Activated CD8-positive, alpha-beta memory T cell treated with anti-CD3 and anti-CD28 coated beads, Interleukin-2, amount 10 ng/mL, durations not matched to agents 7 days and 5 days (primary cell): ENCODE results near the gene DCBLD1. TPM values are rescaled to one million over a fixed set of nuclear protein-coding genes. Genes with fewer than 3 reads are reported as not detected.

Experiments
- ATAC-seq: fragments of 150-1000 bp; cut with Tn5 transposase; one replicate; pipeline ENCODE4 v1.10.0; 2021; ENCODE audit warnings: moderate library complexity
- CTCF ChIA-PET: fragments of 350-600 bp; sonication (Branson Sonifier 250); formaldehyde crosslinking; loops from one replicate; lab custom pipeline; 2021; ENCODE audit warnings: antibody characterized with exemption; lab: Charles Lee
- DNase-seq: peaks from one replicate; pipeline ENCODE4 v3.0.0-alpha.2; 2020
- H3K27ac Mint-ChIP-seq: one replicate; pipeline ENCODE4 v1.8.0; 2021; ENCODE audit warnings: mild to moderate bottlenecking, mixed read lengths
- H3K27me3 Mint-ChIP-seq: one replicate; pipeline ENCODE4 v1.8.0; 2021; ENCODE audit warnings: mixed read lengths
- H3K36me3 Mint-ChIP-seq: one replicate; pipeline ENCODE4 v1.8.0; 2021; ENCODE audit warnings: mild to moderate bottlenecking, mixed read lengths
- H3K4me1 Mint-ChIP-seq: one replicate; pipeline ENCODE4 v1.8.0; 2021; ENCODE audit warnings: mixed read lengths
- H3K4me3 Mint-ChIP-seq: one replicate; pipeline ENCODE4 v1.8.0; 2021; ENCODE audit warnings: mild to moderate bottlenecking, moderate library complexity, mixed read lengths
- H3K9me3 Mint-ChIP-seq: one replicate; pipeline ENCODE4 v1.8.0; 2022; ENCODE audit warnings: low read depth, mixed read lengths
- total RNA-seq, 2 experiments: library from RNA; stranded (reverse); gene quantifications; one replicate each; pipeline ENCODE4 v1.2.3, GENCODE V29; 2021

DCBLD1 gene
- total RNA-seq, 2 experiments from 2014 or later: 5.8 to 6.1 TPM

DNA sequence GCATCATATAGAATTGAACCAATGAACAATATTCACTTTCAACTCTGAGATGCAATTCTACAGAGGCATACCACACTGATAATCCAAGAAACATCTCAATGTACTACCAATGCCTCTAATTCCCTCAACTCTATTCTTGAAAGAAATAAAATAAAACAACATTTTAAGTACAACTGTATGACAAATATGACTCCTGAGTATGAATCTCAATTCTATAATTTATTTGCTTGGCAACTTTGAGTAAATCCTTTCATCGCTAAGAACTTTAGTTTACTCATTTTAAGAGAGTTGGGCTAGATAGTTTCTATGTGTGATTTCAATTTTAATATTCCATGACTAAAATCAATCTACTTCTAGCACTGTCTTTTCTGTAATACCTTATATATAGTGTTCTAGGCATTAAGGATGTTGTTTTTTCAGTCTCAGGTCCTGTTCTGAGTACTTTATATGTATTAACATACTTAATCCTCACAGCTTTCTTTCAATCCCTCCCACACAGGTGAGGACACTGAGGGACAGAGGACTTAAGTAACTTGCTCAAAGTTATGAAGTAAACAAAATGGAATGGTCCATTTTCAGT lies 86.4 kb downstream of the DCBLD1 start:
- DNase-seq: no peak
- H3K36me3 Mint-ChIP-seq: peaks cover 47% of the 10 kb centered on the region
- H3K27ac Mint-ChIP-seq: no peak overlapping the region
- CTCF ChIA-PET: no interaction called here
- H3K4me3 Mint-ChIP-seq: no peak overlapping the region
- H3K9me3 Mint-ChIP-seq: no peaks in the 10 kb centered on the region
- peaks cover 2% of the 10 kb centered on the region for H3K4me1 Mint-ChIP-seq
- H3K27me3 Mint-ChIP-seq: no peaks in the 10 kb centered on the region
- no peak for ATAC-seq

DNA sequence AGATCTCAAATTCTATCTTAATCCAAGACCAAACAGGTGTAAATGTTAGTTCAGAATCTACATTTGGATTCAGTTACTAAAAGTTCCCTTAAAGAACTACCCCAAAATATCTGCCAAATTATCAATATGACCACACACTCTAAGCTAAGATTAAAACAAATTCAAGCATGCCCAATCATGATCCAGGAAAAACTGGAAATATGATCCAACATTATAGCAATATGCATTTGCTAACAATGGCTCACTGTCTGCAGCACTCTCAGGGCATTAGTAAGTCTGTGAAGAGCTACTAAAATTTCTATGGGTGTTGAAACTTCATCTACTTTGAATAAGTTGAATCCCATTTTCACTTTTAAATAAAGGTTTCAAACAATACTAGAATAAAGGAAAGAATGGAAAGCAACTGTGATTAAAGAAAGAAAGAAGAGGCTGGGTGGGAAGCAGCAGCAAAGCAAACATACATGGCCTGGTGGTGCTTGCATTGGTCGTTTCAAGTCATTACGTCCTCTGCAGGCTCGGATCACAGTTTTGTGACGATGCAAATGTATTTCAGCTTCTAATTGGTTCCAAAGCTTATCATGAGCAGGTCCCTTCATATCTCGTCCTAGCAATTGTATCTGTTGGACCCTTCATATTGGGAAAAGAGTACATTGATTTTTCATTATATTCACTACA lies 90.7 kb downstream of the DCBLD1 start:
- H3K4me3 Mint-ChIP-seq: no peak overlapping the region
- H3K27me3 Mint-ChIP-seq: no peaks in the 10 kb centered on the region
- no peaks in the 10 kb centered on the region for H3K9me3 Mint-ChIP-seq
- H3K4me1 Mint-ChIP-seq: peaks cover 2% of the 10 kb centered on the region
- H3K36me3 Mint-ChIP-seq: peaks cover 47% of the 10 kb centered on the region
- no peak for ATAC-seq
- DNase-seq: no peak
- CTCF ChIA-PET: interaction anchor here (1.0 to 1.2 kb wide), 2 partner anchors 22 to 123 kb away, joined by 3 read pairs; no protein-coding TSS in a partner anchor
- no peak overlapping the region for H3K27ac Mint-ChIP-seq

DNA sequence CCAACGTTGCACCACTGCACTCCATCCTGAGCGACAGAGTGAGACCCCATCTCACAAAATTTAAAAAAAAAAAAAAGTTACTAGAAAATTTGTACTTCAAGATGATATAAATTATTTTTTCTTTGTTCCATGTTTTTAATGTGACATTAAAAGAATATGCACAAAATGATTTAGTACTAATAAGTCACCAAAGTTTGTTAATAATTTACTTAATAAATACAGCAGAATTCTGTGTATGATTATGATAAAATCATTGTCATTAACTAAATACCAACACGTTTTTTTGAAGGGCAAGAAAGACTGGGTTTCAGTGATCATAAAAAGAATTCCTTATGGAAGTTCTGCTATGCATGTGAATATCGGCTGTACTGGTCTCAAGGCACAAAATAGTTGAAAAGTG lies 91.7 kb downstream of the DCBLD1 start:
- CTCF ChIA-PET: interaction anchor here (1.2 kb wide), 1 partner anchor 23 kb away, joined by 3 read pairs; no protein-coding TSS in a partner anchor

DNA sequence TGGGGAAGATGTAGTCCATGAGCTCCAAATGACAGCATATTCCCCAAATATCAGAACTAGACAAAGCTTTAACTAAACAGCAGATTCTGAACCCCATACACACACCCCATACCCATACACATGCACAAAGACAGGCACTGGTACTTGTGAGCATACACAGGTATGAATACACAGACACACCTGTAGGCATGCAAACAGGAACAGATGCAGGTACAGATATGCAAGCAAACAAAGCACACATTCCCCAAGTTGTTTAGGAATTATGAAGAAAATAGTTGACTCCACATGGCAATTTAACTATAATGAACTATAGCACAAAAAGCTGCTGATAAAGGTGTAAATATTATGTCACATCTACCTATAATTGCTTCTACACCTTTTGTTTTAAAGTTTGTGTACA lies 103.2 kb downstream of the DCBLD1 start:
- CTCF ChIA-PET: interaction anchor here (0.7 kb wide), 1 partner anchor 19 kb away, joined by 3 read pairs; no protein-coding TSS in a partner anchor
- Mint-ChIP-seq H3K27ac (no peak overlapping the region), H3K9me3 (no peaks in the 10 kb centered on the region), H3K4me1 (peaks cover 4% of the 10 kb centered on the region), H3K27me3 (no peaks in the 10 kb centered on the region), H3K36me3 (peaks cover 37% of the 10 kb centered on the region), H3K4me3 (no peak overlapping the region)
- no peak for DNase-seq
- ATAC-seq: no peak

More for the DNA sequence above, 91.7 kb downstream of the DCBLD1 start:
- peaks cover 2% of the 10 kb centered on the region for H3K4me1 Mint-ChIP-seq
- peaks cover 46% of the 10 kb centered on the region for H3K36me3 Mint-ChIP-seq
- DNase-seq (no peak), ATAC-seq (no peak)
- H3K9me3 Mint-ChIP-seq: no peaks in the 10 kb centered on the region
- no peak overlapping the region for H3K4me3 Mint-ChIP-seq
- no peak overlapping the region for H3K27ac Mint-ChIP-seq
- no peaks in the 10 kb centered on the region for H3K27me3 Mint-ChIP-seq

DNA sequence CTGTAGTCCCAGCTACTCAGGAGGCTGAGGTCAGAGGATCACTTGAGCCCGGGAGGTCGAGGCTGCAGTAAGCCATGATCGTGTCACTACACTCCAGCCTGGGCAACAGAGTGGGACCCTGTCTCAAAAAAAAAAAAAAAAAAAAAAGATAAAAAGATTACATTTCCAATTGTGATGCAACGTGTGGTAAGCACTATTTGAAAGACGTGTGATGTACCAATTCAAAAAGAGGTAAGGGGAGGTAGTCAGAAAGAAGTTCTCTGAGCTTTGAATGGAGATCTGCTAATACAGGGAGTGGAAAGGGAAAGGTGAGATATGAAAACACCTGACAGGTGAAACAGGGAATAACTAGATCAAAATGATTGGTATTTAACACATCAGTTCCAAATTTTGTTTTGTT lies 108.0 kb downstream of the DCBLD1 start:
- DNase-seq (no peak), ATAC-seq (no peak)
- CTCF ChIA-PET: interaction anchor here (1.1 kb wide), 1 partner anchor 12 kb away, joined by 3 read pairs; the partner anchor contains the start of gene GOPC
- Mint-ChIP-seq H3K27me3 (no peaks in the 10 kb centered on the region), H3K9me3 (no peaks in the 10 kb centered on the region), H3K36me3 (peaks cover 26% of the 10 kb centered on the region), H3K27ac (no peak overlapping the region), H3K4me3 (no peak overlapping the region), H3K4me1 (peaks cover 6% of the 10 kb centered on the region)

DNA sequence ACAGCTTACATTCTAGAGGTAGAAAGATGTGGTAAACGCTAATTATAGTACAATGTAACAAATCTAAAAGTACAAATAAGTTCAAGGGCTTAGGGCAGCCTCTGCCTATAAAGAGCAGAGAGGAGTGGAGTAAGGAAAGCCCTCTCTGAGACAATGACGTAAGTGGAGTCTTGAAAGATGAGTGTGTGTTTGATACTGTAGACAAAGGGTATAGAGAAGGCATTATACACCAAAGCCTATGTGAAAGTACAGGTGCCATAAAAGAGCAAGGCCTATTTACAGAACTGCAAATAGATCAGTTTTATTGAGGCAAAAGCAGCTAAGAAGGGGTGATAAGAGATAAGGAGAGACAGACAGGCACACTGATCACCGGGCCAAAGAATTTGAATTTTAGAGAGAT lies 108.9 kb downstream of the DCBLD1 start:
- H3K9me3 Mint-ChIP-seq: no peaks in the 10 kb centered on the region
- no peak overlapping the region for H3K27ac Mint-ChIP-seq
- no peak for DNase-seq
- peaks cover 33% of the 10 kb centered on the region for H3K36me3 Mint-ChIP-seq
- no peak for ATAC-seq
- H3K4me1 Mint-ChIP-seq: peaks cover 6% of the 10 kb centered on the region
- no peaks in the 10 kb centered on the region for H3K27me3 Mint-ChIP-seq
- no peak overlapping the region for H3K4me3 Mint-ChIP-seq
- CTCF ChIA-PET: interaction anchor here (1.1 kb wide), 1 partner anchor 11 kb away, joined by 3 read pairs; the partner anchor contains the start of gene GOPC

DNA sequence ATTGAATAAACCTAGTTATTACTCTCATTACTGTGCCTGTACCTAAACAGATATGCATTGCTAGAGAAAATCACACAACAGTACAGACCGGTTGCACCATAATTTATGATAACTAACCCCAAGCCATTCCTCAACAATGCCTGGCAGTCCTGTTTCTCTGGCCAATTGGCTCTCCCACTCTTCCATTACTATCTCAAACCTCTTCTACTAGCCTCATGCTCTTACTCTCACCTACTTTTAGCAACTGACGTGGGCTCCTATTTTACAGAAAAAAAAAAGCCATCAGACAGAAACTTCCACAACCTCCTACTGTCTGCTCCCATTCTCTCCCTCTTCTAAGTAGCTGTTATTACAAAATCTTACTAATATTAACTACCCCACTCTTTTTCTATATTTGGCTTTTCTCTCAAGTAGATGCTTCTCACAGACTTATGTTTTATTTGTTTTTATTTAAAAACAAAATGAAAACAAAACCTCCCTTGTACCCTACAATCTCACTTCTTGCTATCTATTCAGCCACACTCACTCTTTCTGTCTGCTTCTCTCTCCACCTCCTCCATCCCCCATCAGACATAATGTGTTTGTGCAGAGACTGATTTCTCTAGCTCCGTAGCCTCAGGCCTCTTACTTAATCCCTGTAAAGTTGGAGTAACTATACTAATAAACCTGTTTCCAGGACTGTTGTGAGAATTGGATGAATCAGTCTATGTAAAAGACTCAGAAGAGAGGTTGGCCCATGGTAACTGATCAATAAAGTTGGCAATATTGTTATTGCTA lies 110.7 kb downstream of the DCBLD1 start:
- peaks cover 6% of the 10 kb centered on the region for H3K4me1 Mint-ChIP-seq
- H3K9me3 Mint-ChIP-seq: peaks cover 4% of the 10 kb centered on the region
- no peaks in the 10 kb centered on the region for H3K27me3 Mint-ChIP-seq
- peaks cover 50% of the 10 kb centered on the region for H3K36me3 Mint-ChIP-seq
- H3K27ac Mint-ChIP-seq: no peak overlapping the region
- ATAC-seq: no peak
- no peak overlapping the region for H3K4me3 Mint-ChIP-seq
- CTCF ChIA-PET: no interaction called here
- DNase-seq: no peak

DNA sequence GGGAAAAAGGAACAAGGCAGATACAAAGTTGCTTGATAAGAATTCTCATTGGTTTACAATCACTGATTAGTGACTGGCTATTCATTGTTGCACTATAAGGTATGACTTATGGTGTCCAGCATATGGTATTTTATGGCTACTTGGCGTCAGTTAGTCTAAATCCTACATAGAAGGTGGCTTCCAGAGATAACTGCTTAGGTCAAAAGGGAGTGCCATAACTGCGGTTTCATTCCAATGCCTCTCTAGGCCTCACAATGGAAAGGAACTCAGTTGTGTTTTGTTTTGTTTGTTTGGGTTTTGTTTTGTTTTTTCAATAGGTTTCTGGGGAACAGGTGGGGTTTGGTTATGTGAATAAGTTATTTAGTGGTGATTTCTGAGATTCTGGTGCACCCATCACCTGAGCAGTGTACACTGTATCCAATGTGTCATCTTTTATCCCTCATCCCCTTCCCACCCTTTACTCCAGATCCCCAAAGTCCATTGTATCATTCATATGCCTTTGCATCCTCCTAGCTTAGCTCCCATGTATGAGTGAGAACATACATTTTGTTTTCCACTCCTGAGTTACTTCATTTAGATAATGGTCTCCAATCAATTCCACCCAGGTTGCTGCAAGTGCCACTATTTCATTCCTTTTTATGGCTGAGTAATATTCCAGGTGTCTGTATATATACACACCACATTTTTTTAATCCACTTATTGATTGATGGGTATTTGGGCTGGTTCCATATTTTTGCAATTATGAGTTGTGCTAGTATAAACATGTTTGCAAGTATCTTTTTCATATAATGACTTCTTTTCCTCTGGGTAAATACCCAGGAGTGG lies 112.8 kb downstream of the DCBLD1 start:
- Mint-ChIP-seq H3K4me1 (peaks cover 25% of the 10 kb centered on the region), H3K9me3 (peaks cover 4% of the 10 kb centered on the region), H3K27ac (no peak overlapping the region), H3K4me3 (no peak overlapping the region), H3K36me3 (peaks cover 53% of the 10 kb centered on the region), H3K27me3 (no peaks in the 10 kb centered on the region)
- no peak for DNase-seq
- no peak for ATAC-seq
- CTCF ChIA-PET: no interaction called here

DNA sequence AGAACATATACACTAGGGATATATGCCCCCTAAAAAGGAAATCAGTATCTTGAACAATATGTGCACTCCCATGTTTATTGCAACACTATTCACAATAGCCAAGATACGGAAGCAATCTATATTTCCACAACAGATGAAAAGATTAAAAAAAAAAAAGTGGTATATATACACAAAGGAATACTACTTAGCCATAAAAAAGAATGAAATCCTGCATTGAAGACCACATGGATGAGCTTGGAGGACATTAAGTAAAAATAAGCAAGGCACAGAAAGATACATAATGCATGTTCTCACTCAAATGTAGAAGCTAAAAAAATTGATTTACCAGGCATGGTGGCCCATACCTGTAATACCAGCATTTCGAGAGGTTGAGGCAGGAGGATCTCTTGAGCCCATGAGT lies 115.3 kb downstream of the DCBLD1 start:
- Mint-ChIP-seq H3K9me3 (peaks cover 4% of the 10 kb centered on the region), H3K27me3 (no peaks in the 10 kb centered on the region), H3K4me1 (peaks cover 29% of the 10 kb centered on the region), H3K4me3 (no peak overlapping the region), H3K36me3 (peaks cover 43% of the 10 kb centered on the region), H3K27ac (no peak overlapping the region)
- DNase-seq (no peak), ATAC-seq (no peak)
- CTCF ChIA-PET: interaction anchor here (0.6 to 1.2 kb wide), 3 partner anchors 9 to 148 kb away, joined by 3 to 4 read pairs (median 3); no protein-coding TSS in a partner anchor

Other genes starting within 250 kb of the DCBLD1 start
- not detected for gene VGLL2, start 217.1 kb upstream of the DCBLD1 start, total RNA-seq
- not detected for gene ROS1, start 56.7 kb upstream of the DCBLD1 start, total RNA-seq
- gene GOPC, start 119.8 kb downstream of the DCBLD1 start, total RNA-seq: 10 to 100 TPM; 21.3 to 25.0 TPM
- 10 to 100 TPM; 20.5 to 32.9 TPM for gene NUS1, start 192.8 kb downstream of the DCBLD1 start, total RNA-seq